ENCODE results near the gene C9orf40.

C9orf40 gene

GRCh38 chr9:74940600-74940999 is 12.1 kb downstream of the C9orf40 start:
- no peak for DNase-seq

GRCh38 chr9:74935008-74935407 is 17.7 kb downstream of the C9orf40 start:
- DNase-seq, result no peak

DNA sequence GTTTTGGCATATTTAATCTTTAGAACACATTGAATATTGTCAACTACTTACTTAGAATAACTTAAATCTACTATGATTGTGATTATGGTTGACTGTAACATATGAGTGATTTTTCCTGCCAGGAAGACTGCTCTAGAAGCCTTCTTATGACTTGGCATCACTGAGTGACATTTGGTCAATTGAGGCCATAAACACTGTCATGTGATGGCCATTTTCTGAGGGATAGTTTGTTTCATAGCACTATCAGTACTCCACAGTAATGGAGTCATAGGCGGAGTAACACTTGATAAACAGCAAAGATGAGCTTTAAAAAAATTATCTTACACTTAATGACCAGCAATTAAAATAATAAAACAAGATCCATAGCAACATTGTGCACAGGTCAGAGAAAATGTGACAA is 31.0 kb downstream of the C9orf40 start:
- no peak for DNase-seq

DNA sequence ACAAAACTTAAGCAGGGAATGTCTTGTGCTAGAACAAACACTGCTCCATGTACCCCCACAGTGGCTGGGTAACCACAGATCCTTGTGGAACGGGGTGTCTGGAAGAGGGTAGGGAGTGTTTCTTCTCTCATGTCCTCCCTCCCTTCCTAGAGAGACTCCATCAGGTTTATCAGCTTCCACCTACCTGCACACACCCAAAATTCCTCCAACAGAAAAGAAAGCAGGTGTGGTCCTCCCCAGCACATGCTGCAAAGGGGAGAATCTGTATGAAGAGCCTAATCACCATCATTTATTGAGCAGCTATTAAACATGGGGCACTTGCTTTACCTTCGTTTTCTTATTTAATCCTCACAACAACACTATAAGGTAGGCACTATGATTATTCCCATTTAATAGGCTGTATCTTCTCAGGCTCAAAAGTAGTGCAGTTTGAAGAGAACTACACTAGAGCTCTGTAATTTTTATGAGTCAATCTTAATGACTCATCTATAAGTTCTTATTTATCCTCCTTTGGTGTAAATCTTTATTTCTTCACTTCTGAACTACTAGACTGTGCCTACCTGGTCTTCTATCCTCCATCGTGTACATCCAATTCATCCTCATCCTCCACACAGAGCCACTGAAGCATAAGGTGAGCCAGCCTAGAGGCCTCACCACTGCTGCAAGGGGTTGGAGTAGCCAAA is 31.6 kb downstream of the C9orf40 start:
- DNase-seq, result no peak

DNA sequence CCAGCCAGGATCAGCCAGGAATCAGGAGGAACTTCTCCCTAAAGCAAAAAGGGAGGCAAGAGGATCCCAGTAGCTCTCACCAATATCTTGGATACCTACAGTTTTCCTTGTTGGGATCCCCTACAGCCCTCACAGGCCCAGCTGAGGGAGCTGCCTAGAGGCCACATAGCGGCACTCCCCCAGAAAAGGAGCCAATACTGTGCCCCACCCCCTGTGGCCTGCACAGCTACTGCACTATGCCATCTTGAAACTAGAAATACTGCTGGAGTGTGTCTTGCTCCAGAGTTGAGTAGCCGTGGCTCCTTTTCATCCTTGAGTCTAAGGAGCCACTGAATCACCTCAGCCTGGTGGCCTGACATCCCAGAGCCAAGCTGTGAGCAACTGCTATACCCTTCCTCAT is 42.7 kb downstream of the C9orf40 start:
- no peak for DNase-seq

DNA sequence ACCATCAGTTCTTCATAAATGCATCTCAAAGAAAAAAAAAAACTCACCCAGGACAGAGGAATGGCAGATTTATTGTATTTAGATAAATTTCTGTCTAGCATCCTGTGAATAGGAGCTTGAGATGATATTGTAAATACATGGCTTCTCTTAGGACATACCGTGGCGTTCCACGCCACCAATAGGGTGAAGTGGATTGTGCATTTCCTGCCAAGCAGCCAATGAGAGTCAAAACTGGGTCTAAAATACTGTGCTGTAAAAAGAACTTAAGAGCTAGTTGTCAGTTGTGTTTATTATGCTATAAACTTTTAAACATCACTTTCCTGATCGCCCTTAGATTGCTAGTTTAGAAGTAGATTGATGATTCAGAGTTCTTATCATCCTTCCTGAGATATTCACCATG is 44.0 kb downstream of the C9orf40 start:
- DNase-seq, result no peak

- DNase-seq, result no peak
Measured at GRCh38 chr9:74907085-74907484, 45.6 kb downstream of the C9orf40 start.

GRCh38 chr9:74901001-74901400 is 51.7 kb downstream of the C9orf40 start:
- DNase-seq, result no peak
